H1 (cell line): Measurements from ENCODE around the gene FBXL17. TPM values are rescaled to one million over a fixed set of nuclear protein-coding genes. Genes with fewer than 3 reads are reported as not detected.

ENCODE experiments used
- CTCF ChIA-PET: fragments of 300-600 bp; sonication (Branson Sonifier 250); formaldehyde crosslinking; loops from one replicate; lab custom pipeline; 2021; ENCODE audit not compliant: partially characterized antibody; lab: Charles Lee
- POLR2A ChIA-PET: fragments of 300-600 bp; sonication (Branson Sonifier 250); formaldehyde crosslinking; loops from one replicate; lab custom pipeline; 2021; ENCODE audit warnings: inconsistent platforms; ENCODE audit not compliant: partially characterized antibody; lab: Charles Lee
- DNase-seq, 2 experiments: peaks; one replicate each; pipeline versions ENCODE4 v3.0.0 to v3.0.0-alpha.2; 2010 to 2022; ENCODE audit warnings: low spot score in 2 of 2, low read depth in 1 of 2, mixed read lengths in 1 of 2
- FAIRE-seq: peaks from 2 replicates; lab custom pipeline; 2011; peaks lifted over from hg19 to GRCh38; lab: Jason Lieb, UNC
- H2AFZ ChIP-seq: 2 replicates; pipeline ENCODE4 v1.8.1; 2012; ENCODE audit warnings: low read length, inconsistent platforms
- H2AK5ac ChIP-seq: 2 replicates; pipeline ENCODE4 v1.6.1; 2013; ENCODE audit warnings: low read depth, low read length
- H2BK120ac ChIP-seq: replicated peaks from 2 replicates; pipeline ENCODE3; 2013; ENCODE audit warnings: low read depth, low read length, inconsistent platforms
- H2BK12ac ChIP-seq: 2 replicates; pipeline ENCODE4 v1.6.1; 2013; ENCODE audit warnings: low read depth, low read length
- H2BK15ac ChIP-seq: 2 replicates; pipeline ENCODE4 v1.6.1; 2013; ENCODE audit warnings: low read length
- H2BK20ac ChIP-seq: 2 replicates; pipeline ENCODE4 v1.6.1; 2013; ENCODE audit warnings: low read length
- H2BK5ac ChIP-seq: 2 replicates; pipeline ENCODE4 v1.6.1; 2013; ENCODE audit warnings: low read depth, low read length
- H3K14ac ChIP-seq: 2 replicates; pipeline ENCODE4 v1.6.1; 2013; ENCODE audit warnings: inconsistent platforms; ENCODE audit not compliant: insufficient read length
- H3K18ac ChIP-seq: 2 replicates; pipeline ENCODE4 v1.6.1; 2013; ENCODE audit warnings: low read length; ENCODE audit errors: extremely low read depth
- H3K23ac ChIP-seq: 2 replicates; pipeline ENCODE4 v1.6.1; 2013; ENCODE audit warnings: inconsistent platforms; ENCODE audit not compliant: insufficient read length
- H3K23me2 ChIP-seq: 2 replicates; pipeline ENCODE4 v1.6.1; 2013; ENCODE audit warnings: low read depth, low read length
- H3K27ac ChIP-seq: 2 replicates; pipeline ENCODE4 v1.6.1; 2011; ENCODE audit warnings: low read depth, low read length, inconsistent platforms
- H3K27me3 ChIP-seq, 4 experiments: replicated peaks in 1 of 4; 1 replicate in 1 of 4; 2 replicates in 3 of 4; pipeline versions ENCODE4 v1.6.1 to v1.8.1; 2011 to 2013; ENCODE audit warnings: low read length in 3 of 4, mild to moderate bottlenecking in 3 of 4, inconsistent platforms in 2 of 4, mixed read lengths in 2 of 4, moderate library complexity in 1 of 4; ENCODE audit not compliant: control insufficient read depth in 3 of 4, insufficient read depth in 3 of 4; ENCODE audit errors: extremely low read depth in 1 of 4
- H3K36me3 ChIP-seq, 4 experiments: 2 replicates each; pipeline versions ENCODE4 v1.6.1 to v1.8.1; 2011 to 2013; ENCODE audit warnings: mild to moderate bottlenecking in 4 of 4, low read length in 3 of 4, moderate library complexity in 2 of 4, control low read depth in 1 of 4, inconsistent platforms in 1 of 4; ENCODE audit not compliant: insufficient read depth in 4 of 4, control insufficient read depth in 2 of 4
- H3K4ac ChIP-seq: replicated peaks from 2 replicates; pipeline ENCODE3; 2013; ENCODE audit warnings: low read length, low read depth, mixed read lengths, inconsistent platforms; ENCODE audit not compliant: insufficient read length
- H3K4me1 ChIP-seq, 4 experiments: replicated peaks in 1 of 4; 1 replicate in 1 of 4; 2 replicates in 3 of 4; pipeline versions ENCODE4 v1.6.1 to v1.8.1; 2011 to 2013; ENCODE audit warnings: low read length in 3 of 4, inconsistent platforms in 2 of 4, mixed read lengths in 1 of 4; ENCODE audit not compliant: insufficient read depth in 4 of 4, control insufficient read depth in 3 of 4
- H3K4me2 ChIP-seq, 2 experiments: 2 replicates each; pipeline versions ENCODE4 v1.6.1 to v1.8.1; 2011 to 2013; ENCODE audit warnings: low read depth in 2 of 2, low read length in 2 of 2, control low read depth in 1 of 2, inconsistent platforms in 1 of 2, mild to moderate bottlenecking in 1 of 2; ENCODE audit not compliant: insufficient read depth in 1 of 2
- H3K4me3 ChIP-seq, 4 experiments: fragments of 200-600, 300-600 bp in 1 of 4; sonication (generic), shearing (Covaris generic), sonication (Bioruptor Twin) in 1 of 4; 2 replicates each; pipeline versions ENCODE4 v1.5.1 to v1.8.1; 2011 to 2016; ENCODE audit warnings: low read length in 4 of 4, low read depth in 3 of 4, control low read depth in 2 of 4, inconsistent platforms in 2 of 4, mild to moderate bottlenecking in 2 of 4, mixed read lengths in 1 of 4, moderate library complexity in 1 of 4; ENCODE audit not compliant: insufficient read depth in 2 of 4; ENCODE audit errors: extremely low read depth in 1 of 4
- H3K56ac ChIP-seq: replicated peaks from 2 replicates; pipeline ENCODE3; 2013; ENCODE audit warnings: low read depth, mild to moderate bottlenecking, mixed read lengths, low read length, inconsistent platforms; ENCODE audit not compliant: insufficient read length
- H3K79me1 ChIP-seq: 2 replicates; pipeline ENCODE4 v1.6.1; 2013; ENCODE audit warnings: low read depth, low read length, control low read depth
- H3K79me2 ChIP-seq, 2 experiments: 2 replicates each; pipeline versions ENCODE4 v1.6.1 to v1.8.1; 2012 to 2013; ENCODE audit warnings: low read length in 2 of 2, mild to moderate bottlenecking in 2 of 2, inconsistent platforms in 1 of 2; ENCODE audit not compliant: insufficient read depth in 2 of 2, control insufficient read depth in 1 of 2
- H3K9ac ChIP-seq, 4 experiments: replicated peaks in 1 of 4; 1 replicate in 1 of 4; 2 replicates in 3 of 4; pipeline versions ENCODE4 v1.6.1 to v1.8.1; 2011 to 2013; ENCODE audit warnings: low read depth in 3 of 4, low read length in 3 of 4, control low read depth in 2 of 4, mild to moderate bottlenecking in 2 of 4, moderate library complexity in 2 of 4, inconsistent platforms in 1 of 4; ENCODE audit errors: extremely low read depth in 1 of 4
- H3K9me3 ChIP-seq, 2 experiments: 2 replicates each; pipeline versions ENCODE4 v1.6.1 to v1.8.1; 2012 to 2013; ENCODE audit warnings: mild to moderate bottlenecking in 2 of 2, moderate library complexity in 2 of 2, control low read depth in 1 of 2, inconsistent platforms in 1 of 2, low read depth in 1 of 2, low read length in 1 of 2, mixed read lengths in 1 of 2; ENCODE audit not compliant: insufficient read depth in 2 of 2
- H4K20me1 ChIP-seq, 2 experiments: replicated peaks in 1 of 2; 2 replicates each; pipeline versions ENCODE3 to v1.8.1; 2011 to 2013; ENCODE audit warnings: inconsistent platforms in 2 of 2, low read length in 2 of 2, mild to moderate bottlenecking in 1 of 2; ENCODE audit not compliant: insufficient read depth in 2 of 2, control insufficient read depth in 1 of 2
- H4K5ac ChIP-seq: 2 replicates; pipeline ENCODE4 v1.6.1; 2013; ENCODE audit warnings: low read length, low read depth, mixed read lengths, inconsistent platforms; ENCODE audit not compliant: insufficient read length
- H4K8ac ChIP-seq: 2 replicates; pipeline ENCODE4 v1.8.0; 2013; ENCODE audit warnings: mild to moderate bottlenecking, moderate library complexity, low read length, inconsistent platforms; ENCODE audit not compliant: insufficient read depth; ENCODE audit errors: extremely low read depth
- H4K91ac ChIP-seq: replicated peaks from 2 replicates; pipeline ENCODE3; 2013; ENCODE audit warnings: low read length, mixed read lengths, inconsistent platforms; ENCODE audit not compliant: insufficient read length
- CBX5 ChIP-seq: fragments of 300-800, 300-1000 bp; sonication (generic); IDR thresholded peaks from 2 replicates; pipeline ENCODE4 v1.7.1; 2016; ENCODE audit warnings: antibody characterized with exemption, low read length, low read depth
- CTCF ChIP-seq, 3 experiments: IDR thresholded peaks; 1 replicate in 2 of 3; 2 replicates in 1 of 3; pipeline versions ENCODE4 v1.5.1 to v1.6.1; 2011; ENCODE audit warnings: low read length in 3 of 3, mild to moderate bottlenecking in 3 of 3, inconsistent platforms in 2 of 3, low read depth in 1 of 3, moderate library complexity in 1 of 3; ENCODE audit not compliant: insufficient read depth in 1 of 3; ENCODE audit errors: control extremely low read depth in 1 of 3
- FOSL1 ChIP-seq: IDR thresholded peaks from 2 replicates; pipeline ENCODE4 v1.6.1; 2011; ENCODE audit warnings: mild to moderate bottlenecking, low read depth, low read length, moderate library complexity; ENCODE audit not compliant: insufficient read depth
- GABPA ChIP-seq: IDR thresholded peaks from 2 replicates; pipeline ENCODE4 v1.6.1; 2011; ENCODE audit warnings: mild to moderate bottlenecking, low read length, moderate library complexity, borderline replicate concordance; ENCODE audit not compliant: insufficient read depth
- TEAD4 ChIP-seq: IDR thresholded peaks from 2 replicates; pipeline ENCODE4 v1.6.1; 2012; ENCODE audit warnings: low read depth, low read length, inconsistent platforms, mixed read lengths
- WGBS, 2 experiments: shearing (Covaris generic) in 1 of 2; methylation state at CpG; one replicate each; pipeline versions ENCODE4 v1.1.6 to v1.1.7; 2013 to 2015; ENCODE audit warnings: low lambda C conversion rate in 2 of 2, mixed read lengths in 2 of 2, inconsistent platforms in 1 of 2, low coverage in 1 of 2, missing lambda C conversion rate in 1 of 2; ENCODE audit not compliant: insufficient replicate concordance in 2 of 2, insufficient coverage in 1 of 2, insufficient read length in 1 of 2; ENCODE audit errors: extremely low coverage in 1 of 2, missing lambda C conversion rate in 1 of 2; 5-methylcytosine and 5-hydroxymethylcytosine counted together
- polyA plus RNA-seq, 7 experiments: library from polyadenylated mRNA; depleted of rRNA in 3 of 7; stranded (reverse) in 5 of 7; unstranded in 2 of 7; fragments of >200 nt in 5 of 7; fragments of 200-250 nt in 2 of 7; gene quantifications; 1 replicate in 5 of 7; 2 replicates in 1 of 7; 4 replicates in 1 of 7; pipeline versions ENCODE4 v1.2.1 to v1.2.3, GENCODE V29; 2011 to 2013; ENCODE audit warnings: missing spikeins in 2 of 7, mixed read lengths in 2 of 7
- total RNA-seq: library from RNA; stranded (reverse); fragmentation: NEBNext Ultra II Directional; extraction: Animal tissue kit (Norgen Biotek cat#: 25700); gene quantifications from 2 replicates; pipeline ENCODE4 v1.2.1, GENCODE V29; 2021

Gene FBXL17
- total and polyA plus RNA-seq, 2 of the 8 experiments (the other 6 are each of a cell fraction or from before 2014, with no cell fraction given): 0.35 to 4.3 TPM

GRCh38 chr5:107840161-107840560 is 541.7 kb downstream of the FBXL17 start:
- H3K56ac ChIP-seq: no peak overlapping the region
- no peak overlapping the region for H2BK20ac ChIP-seq
- H2AFZ ChIP-seq: no peak overlapping the region
- no peaks in the 10 kb centered on the region for H3K4me1 ChIP-seq
- no peak for TF ChIP-seq GABPA
- no peak for TF ChIP-seq CBX5
- TF ChIP-seq FOSL1: no peak
- TF ChIP-seq CTCF (IDR thresholded peaks at IDR 0.05; ENCODE audit: control extremely low read depth in 1 of 3, insufficient read depth in 1 of 3, low read depth in 1 of 3, low read length in 3 of 3): no peak
- TF ChIP-seq TEAD4: no peak
- H3K4ac ChIP-seq: no peak overlapping the region
- H3K9me3 ChIP-seq: no peaks in the 10 kb centered on the region
- no peak overlapping the region for H4K8ac ChIP-seq
- 92% methylated on average over 3 of the region's 3 CpGs; no CpG with 5 or more reads in 1 of the 2 experiments for WGBS, 2 experiments
- DNase-seq: no peak
- POLR2A ChIA-PET: no interaction called here
- H2AK5ac ChIP-seq: no peak overlapping the region
- H3K79me2 ChIP-seq: no peaks in the 10 kb centered on the region
- H2BK120ac ChIP-seq: no peak overlapping the region
- H3K36me3 ChIP-seq: no peaks in the 10 kb centered on the region
- H3K79me1 ChIP-seq: no peaks in the 10 kb centered on the region
- no peak overlapping the region for H3K23ac ChIP-seq
- H4K20me1 ChIP-seq: no peaks in the 10 kb centered on the region
- H3K23me2 ChIP-seq: no peaks in the 10 kb centered on the region; the same call in 1 of the 2 replicates
- no peak overlapping the region for H4K5ac ChIP-seq
- no peak overlapping the region for H4K91ac ChIP-seq
- no peak overlapping the region for H3K9ac ChIP-seq
- H3K27ac ChIP-seq: no peak overlapping the region
- H3K18ac ChIP-seq: no peak overlapping the region
- H2BK12ac ChIP-seq: no peak overlapping the region
- H2BK15ac ChIP-seq: no peak overlapping the region
- no peaks in the 10 kb centered on the region for H3K27me3 ChIP-seq
- FAIRE-seq: no peak
- H3K14ac ChIP-seq: no peak overlapping the region
- H3K4me2 ChIP-seq: no peak overlapping the region
- H2BK5ac ChIP-seq: no peak overlapping the region
- no peak overlapping the region for H3K4me3 ChIP-seq
- CTCF ChIA-PET: interaction anchor here (0.5 to 1.4 kb wide), 4 partner anchors 13 to 383 kb away, joined by 3 read pairs; no protein-coding TSS in a partner anchor
